GM18505 (cell line): Measurements from ENCODE around the gene SHCBP1.

Experiments
- ATAC-seq: cut with Tn5 transposase; IDR thresholded peaks from one replicate; pipeline ENCODE4 v1.9.1; 2021; ENCODE audit not compliant: unreplicated experiment
- POLR2A ChIP-seq: IDR thresholded peaks from 4 replicates; pipeline ENCODE4 v1.6.1; 2011; ENCODE audit warnings: borderline replicate concordance; ENCODE audit not compliant: insufficient read depth, insufficient read length; ENCODE audit errors: extremely low read depth

Gene SHCBP1, protein sequence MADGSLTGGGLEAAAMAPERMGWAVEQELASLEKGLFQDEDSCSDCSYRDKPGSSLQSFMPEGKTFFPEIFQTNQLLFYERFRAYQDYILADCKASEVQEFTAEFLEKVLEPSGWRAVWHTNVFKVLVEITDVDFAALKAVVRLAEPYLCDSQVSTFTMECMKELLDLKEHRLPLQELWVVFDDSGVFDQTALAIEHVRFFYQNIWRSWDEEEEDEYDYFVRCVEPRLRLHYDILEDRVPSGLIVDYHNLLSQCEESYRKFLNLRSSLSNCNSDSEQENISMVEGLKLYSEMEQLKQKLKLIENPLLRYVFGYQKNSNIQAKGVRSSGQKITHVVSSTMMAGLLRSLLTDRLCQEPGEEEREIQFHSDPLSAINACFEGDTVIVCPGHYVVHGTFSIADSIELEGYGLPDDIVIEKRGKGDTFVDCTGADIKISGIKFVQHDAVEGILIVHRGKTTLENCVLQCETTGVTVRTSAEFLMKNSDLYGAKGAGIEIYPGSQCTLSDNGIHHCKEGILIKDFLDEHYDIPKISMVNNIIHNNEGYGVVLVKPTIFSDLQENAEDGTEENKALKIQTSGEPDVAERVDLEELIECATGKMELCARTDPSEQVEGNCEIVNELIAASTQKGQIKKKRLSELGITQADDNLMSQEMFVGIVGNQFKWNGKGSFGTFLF

DNA sequence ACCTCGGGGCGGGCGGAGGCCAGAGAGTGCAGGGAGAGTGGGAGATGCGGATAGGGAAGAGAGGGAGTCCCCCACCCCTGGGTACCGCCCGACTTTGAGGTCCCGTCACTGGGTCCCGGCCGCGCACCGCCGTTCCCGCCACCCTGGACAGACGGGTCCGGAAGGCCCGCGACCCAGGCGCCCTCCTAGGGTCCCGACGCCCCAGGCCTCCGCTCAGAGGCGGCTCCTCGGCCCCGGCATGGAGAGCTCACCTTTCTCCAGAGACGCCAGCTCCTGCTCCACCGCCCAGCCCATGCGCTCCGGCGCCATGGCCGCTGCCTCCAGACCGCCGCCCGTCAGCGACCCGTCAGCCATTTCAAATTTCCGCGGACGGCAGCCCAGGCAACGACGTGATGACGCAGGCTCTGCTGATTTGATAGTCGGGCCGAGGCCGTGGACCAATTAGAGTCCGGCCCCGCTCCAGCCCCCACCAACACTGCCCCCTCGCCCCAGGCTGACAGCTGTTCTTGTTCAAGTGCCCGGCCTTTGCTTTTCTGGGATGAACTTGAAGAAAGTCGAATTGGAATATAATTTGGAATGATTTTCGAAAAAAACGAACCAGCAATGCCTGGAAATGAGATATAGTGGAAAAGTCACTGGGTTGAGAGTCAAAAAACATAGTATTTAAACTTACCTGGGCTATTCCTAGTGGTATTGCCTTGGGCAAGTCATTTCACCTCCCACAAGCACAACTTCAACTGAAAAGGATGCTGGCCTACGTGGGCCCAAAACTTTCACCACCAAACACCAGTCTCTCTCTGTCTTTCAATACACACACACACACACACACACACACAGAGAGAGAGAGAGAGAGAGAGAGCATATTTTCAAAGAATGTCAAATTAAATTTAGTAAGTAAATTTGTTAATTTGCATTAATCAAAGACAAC is at the start of gene SHCBP1:
SHCBP1 (minus strand) TSS at position 374 of the 928 bp plus-strand sequence; CDS start at position 354, 20 bp downstream.
- TF ChIP-seq POLR2A, result peak; percentile 79
- ATAC-seq, result peak; percentile 91

DNA sequence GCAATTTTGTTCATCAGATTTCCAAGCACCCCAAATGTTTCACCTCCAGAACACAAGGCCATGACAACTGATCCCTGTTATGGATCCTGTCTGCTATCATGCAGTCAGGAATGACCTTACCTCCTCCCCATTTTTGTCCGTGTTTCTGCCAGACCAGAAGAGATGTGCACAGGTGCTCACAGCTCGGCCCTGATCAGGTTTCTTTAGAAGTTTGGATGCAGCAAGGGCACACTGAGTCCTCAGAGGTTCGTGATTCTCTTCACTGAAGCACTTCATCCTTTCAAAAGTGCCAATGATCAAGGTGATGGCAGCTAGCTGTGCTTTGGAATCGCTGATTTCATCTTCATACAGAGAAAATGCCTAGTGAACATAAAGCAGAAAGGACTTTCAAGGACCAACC is 40.9 kb upstream of the SHCBP1 start:
- no peak for TF ChIP-seq POLR2A
- no peak for ATAC-seq

DNA sequence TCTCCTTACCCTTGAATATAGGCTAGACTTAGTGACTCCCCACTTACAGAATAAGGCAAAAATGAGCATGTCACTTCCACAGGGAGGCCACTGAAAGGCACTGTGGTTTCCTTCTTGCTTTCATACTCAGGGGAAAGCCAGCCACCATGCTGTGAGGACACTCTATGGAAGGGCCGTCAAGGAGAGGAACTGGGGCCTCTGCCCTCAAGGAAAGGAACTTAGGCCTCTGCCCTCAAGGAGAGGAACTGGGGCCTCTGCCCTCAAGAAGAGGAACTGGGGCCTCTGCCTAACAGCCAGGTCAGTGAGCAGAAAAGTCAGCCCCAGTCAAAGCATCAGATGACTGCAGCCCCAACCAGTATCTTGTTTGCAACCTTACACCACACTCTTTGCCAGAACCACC is 37.7 kb upstream of the SHCBP1 start:
- TF ChIP-seq POLR2A, result peak; percentile 41
- ATAC-seq, result peak; percentile 93

DNA sequence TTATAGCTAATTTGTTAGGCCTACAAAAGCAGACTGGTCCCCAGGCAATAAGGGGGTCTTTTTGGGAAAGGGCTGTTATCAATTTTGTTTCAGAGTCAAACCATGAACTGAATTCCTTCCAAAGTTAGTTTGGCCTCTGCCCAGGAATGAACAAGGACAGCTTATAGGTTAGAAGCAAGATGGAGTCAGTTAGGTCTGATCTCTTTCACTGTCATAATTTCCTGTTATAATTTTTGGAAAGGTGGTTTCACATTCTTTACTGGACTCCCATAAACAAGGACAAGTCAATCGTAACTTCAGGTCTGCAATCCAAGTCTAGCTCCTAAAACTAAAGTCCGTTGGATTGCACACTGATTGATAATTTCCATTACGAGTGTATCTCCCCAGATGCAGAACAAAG is 30.1 kb upstream of the SHCBP1 start:
- no peak for TF ChIP-seq POLR2A
- no peak for ATAC-seq

DNA sequence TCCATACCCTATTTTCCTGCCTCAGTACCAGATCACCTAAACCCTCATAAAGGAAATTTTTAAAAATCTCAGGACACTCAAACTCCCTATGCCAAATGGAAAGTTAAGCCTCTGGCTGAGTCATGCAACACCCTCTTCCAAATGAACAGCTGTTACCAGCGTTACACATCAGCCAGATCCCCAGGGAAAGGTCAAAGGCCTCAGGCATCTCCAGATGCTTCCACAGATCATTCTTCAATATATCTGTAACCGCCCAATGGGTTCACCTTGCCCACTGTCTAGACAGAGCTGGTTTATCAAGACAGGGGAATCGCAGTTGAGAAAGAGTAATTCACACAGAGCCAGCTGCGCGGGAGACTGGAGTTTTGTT is 29.1 kb upstream of the SHCBP1 start:
- TF ChIP-seq POLR2A, result no peak
- ATAC-seq, result no peak

DNA sequence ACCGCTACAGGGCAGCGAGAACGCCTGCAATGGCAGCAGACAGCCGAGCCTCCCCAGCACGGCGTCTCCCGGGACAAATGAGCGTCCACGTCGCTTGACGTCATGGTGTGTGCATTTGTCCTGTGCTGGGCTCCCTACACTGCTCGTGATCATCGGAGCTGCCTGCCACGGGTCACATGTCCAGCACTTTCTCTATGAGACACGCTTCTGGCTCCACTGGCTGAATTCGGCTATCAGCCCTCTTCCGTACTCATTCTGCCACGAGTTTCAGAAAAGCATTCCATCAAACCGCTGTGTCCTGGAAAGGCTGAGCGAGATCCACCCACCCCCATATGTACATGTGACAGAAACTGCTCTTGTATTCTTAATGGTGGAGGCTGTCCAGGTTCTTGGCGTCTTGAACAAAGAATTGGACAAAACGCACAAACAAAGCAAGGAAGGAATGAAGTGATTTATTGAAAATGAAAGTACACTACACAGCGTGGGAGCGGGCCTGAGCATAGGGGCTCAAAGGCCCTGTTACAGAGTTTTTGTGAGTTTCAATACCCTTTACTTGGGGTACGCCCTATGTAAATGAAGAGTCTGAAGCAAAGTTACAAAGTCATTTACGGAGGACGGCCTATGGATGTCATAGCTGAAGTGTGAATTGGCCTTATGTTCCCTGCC is 28.5 kb upstream of the SHCBP1 start:
- TF ChIP-seq POLR2A, result no peak
- ATAC-seq, result no peak

DNA sequence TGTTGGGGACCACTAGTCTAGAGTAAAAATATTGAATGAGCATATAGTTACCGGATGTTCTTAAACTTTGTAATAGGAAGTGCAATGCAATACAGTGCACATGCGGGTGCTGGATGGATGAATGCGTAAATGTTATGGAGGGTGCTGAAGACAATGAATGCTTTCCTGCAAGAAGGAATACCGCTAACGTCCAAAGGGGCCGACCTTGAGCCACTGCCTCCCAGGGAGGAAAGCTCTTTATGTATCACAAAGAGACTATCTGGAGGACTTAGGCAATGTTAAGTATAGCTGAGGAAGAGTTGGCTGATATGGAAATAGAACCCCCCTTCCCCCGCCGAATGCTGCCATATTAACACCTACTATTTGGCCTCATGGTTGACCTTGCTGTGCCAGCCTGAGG is 27.5 kb upstream of the SHCBP1 start:
- no peak for ATAC-seq
- no peak for TF ChIP-seq POLR2A

DNA sequence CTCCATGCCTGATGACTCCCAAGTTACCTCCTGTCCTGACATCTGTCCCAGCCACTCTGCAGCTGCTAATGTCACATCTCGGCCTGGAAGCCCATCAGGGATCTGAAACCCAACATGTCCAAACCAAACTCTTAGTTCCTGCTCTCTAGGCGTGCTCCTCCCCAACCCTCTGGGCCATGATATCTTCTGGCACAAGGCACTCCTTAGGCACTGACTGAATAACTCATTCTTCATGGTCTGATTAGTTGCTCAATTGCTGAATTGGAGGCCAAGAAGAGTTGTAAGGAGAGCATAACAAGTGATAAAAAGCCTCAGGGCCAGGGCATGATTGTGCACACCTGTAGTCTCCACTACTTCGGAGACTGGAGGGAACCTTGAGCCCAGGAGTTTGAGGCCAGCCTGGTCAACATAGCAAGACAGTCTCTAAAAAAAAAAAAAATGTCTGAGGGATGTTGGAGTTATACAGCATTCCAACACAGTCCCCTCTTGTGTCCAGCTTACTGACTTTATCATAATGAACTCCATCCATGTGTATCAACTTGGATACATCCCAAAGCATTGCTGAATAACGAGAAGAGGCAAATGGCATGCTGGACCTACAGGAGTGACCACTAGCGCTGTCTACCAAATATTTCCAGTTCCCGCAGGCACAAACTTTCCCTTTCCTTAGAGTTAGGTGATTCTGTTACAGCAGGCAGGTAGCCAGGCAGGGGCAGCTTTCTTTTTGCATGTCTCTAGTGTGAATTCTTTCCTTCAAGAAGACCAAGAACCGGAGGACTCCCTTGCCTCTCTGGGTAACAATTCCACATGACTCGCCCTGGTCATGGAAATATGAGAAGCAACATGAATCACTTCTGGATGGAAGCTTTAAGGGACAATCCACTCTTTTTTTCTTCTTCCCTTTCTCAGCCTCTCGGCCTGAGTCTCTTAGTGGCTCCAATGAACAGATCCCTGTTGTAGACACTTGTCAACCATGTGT is 18.1 kb upstream of the SHCBP1 start:
- no peak for ATAC-seq
- TF ChIP-seq POLR2A, result no peak

DNA sequence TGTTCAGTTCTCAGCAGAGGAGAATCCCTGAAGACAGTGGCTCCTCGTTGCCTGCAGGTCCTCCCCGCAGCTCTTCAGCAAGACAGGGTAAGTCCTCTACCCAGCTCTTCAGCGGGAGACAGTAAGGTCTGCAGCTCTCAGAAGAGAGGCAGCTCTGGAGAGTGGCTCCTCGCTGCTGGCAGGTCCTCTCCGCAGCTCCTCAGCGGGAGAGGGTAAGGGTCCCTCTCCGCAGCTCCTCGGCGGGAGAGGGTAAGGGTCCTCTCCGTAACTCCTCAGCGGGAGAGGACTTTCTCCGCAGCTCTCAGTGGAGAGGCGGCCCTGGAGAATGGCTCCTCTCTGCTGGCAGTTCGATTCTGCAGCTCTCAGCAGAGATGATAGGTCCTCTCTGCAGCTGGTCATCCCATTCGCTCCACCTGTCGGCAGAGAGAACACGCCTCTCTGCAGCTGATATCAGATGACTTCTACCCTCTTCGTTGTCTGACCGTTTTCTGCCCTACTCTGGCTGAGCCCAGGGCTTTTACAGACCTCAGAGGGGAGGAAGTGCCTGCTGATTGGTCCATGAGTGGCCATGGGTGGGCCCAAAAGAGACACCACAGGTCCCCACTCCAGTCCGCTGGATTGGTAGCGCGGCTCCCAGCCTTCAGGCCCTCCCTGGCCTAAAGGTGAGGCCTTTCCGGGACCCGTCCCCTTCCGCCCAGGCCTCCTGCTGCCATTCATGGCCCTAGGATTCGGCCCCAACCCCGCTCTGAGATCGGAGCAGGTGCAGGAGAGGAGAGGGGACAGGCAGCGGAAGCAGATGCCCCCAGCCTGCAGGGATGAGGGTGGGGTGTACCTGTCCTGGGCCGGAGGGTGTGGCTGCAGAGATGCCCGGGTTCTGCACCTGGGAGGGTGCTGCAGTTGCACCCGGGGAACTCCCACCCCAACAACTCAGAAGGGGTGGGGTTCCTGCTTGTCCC is 11.9 kb upstream of the SHCBP1 start:
- no peak for ATAC-seq
- no peak for TF ChIP-seq POLR2A

DNA sequence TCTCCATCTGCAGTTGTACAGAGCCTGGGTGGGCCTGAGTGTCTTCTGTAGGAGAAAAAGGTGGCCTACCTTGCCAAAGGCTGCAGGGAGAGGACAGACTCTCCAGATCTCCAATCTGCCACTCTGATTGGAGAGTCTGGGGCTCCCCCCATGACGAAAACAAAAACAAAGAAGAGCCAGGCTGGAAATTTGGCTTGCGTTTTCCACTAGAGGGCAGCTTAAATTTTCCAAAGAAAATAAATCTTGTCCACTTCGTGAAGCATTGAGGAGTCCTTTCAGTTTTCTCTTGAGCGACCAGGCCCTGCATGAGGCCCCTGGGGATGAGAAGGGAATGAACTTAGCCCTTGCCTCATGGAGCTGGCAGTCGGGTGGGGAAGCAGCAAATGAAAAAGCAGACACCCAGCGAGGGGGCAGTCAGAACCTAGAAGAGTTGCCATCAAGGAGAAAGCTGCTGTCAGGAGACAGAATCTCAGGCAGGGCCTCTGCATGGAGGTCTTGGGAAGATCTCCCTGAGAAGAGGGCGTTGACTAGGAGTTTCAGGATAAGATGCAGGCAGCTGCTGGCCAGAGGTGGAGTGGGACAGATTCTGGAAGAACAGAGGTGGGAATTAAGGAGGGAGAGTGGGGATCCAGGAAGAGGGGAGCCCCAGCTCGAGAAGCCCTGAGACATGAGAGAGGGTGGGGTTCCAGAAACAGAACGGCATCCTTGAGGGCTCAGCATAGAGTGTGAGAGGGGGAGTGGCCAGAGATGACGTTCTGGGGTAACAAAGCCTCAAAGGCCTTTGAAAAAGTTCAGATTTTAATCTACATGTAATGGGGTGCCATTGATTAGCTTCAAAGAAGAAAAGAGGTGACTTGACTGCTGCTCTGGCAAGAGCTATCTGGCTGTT is 8.4 kb upstream of the SHCBP1 start:
- TF ChIP-seq POLR2A, result no peak
- no peak for ATAC-seq
